ENCODE data around the gene CLHC1. TPM values are rescaled to one million over a fixed set of nuclear protein-coding genes. Genes with fewer than 3 reads are reported as not detected.
"Not testable (repeated sequence)": the region's sequence is repeated elsewhere in the genome, so short reads cannot be mapped to it uniquely, and the experiment has no call there.

CLHC1 gene
- total RNA-seq, 1 donor from 2014 or later, result 19.8 TPM

DNA sequence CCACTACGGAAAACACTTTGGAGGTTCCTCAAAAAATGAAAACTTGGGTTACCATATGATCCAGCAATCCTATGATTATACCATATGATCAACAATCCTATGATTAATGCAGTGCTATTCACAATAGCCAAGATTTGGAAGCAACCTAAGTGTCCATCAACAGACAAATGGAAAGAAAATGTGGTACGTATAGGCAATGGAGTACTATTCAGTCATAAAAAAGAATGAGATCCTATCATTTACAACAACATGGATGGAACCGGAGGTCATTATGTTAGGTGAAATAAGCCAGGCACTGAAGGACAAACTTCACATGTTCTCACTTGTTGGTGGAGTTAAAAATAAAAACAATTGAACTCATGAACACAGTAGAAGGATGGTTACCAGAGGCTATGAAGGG is 27.6 kb downstream of the CLHC1 start:
- Mint-ChIP-seq H3K36me3 (ENCODE audit: unreplicated experiment) (peaks cover 47% of the 10 kb centered on the region), H3K27ac (ENCODE audit: unreplicated experiment) (no peak overlapping the region), H3K4me3 (ENCODE audit: unreplicated experiment) (no peak overlapping the region), H3K27me3 (ENCODE audit: unreplicated experiment) (peaks cover 2% of the 10 kb centered on the region), H3K9me3 (ENCODE audit: unreplicated experiment) (peaks cover 10% of the 10 kb centered on the region), H3K4me1 (ENCODE audit: low read depth, unreplicated experiment) (no peaks in the 10 kb centered on the region)
- TF ChIP-seq, protein P1, sequence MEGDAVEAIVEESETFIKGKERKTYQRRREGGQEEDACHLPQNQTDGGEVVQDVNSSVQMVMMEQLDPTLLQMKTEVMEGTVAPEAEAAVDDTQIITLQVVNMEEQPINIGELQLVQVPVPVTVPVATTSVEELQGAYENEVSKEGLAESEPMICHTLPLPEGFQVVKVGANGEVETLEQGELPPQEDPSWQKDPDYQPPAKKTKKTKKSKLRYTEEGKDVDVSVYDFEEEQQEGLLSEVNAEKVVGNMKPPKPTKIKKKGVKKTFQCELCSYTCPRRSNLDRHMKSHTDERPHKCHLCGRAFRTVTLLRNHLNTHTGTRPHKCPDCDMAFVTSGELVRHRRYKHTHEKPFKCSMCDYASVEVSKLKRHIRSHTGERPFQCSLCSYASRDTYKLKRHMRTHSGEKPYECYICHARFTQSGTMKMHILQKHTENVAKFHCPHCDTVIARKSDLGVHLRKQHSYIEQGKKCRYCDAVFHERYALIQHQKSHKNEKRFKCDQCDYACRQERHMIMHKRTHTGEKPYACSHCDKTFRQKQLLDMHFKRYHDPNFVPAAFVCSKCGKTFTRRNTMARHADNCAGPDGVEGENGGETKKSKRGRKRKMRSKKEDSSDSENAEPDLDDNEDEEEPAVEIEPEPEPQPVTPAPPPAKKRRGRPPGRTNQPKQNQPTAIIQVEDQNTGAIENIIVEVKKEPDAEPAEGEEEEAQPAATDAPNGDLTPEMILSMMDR (IDR thresholded peaks at IDR 0.05; ENCODE audit: partially characterized antibody, unreplicated experiment), result no peak
- no peak for DNase-seq

DNA sequence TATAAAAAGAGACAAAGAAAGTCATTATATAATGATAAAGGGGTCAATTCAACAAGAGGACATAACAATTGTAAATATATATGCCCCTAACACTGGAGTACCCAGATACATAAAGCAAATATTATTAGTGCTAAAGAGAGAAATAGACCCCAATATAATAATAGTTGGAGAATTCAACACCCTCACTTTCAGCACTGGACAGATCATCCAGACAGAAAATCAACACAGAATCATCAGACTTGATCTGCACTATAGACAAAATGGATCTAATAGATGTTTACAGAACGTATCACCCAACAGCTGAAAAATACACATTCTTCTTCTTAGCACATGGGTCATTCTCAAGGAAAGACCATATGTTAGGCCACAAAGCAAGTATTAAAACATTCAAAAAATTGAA is 31.7 kb downstream of the CLHC1 start:
- TF ChIP-seq, protein P1 (IDR thresholded peaks at IDR 0.05; ENCODE audit: partially characterized antibody, unreplicated experiment), result no peak
- peaks cover 2% of the 10 kb centered on the region for H3K27me3 Mint-ChIP-seq (ENCODE audit: unreplicated experiment)
- H3K4me1 Mint-ChIP-seq (ENCODE audit: low read depth, unreplicated experiment), result no peaks in the 10 kb centered on the region
- peaks cover 10% of the 10 kb centered on the region for H3K9me3 Mint-ChIP-seq (ENCODE audit: unreplicated experiment)
- no peak overlapping the region for H3K4me3 Mint-ChIP-seq (ENCODE audit: unreplicated experiment)
- no peak for DNase-seq
- H3K36me3 Mint-ChIP-seq (ENCODE audit: unreplicated experiment), result peaks cover 67% of the 10 kb centered on the region
- no peak overlapping the region for H3K27ac Mint-ChIP-seq (ENCODE audit: unreplicated experiment)

DNA sequence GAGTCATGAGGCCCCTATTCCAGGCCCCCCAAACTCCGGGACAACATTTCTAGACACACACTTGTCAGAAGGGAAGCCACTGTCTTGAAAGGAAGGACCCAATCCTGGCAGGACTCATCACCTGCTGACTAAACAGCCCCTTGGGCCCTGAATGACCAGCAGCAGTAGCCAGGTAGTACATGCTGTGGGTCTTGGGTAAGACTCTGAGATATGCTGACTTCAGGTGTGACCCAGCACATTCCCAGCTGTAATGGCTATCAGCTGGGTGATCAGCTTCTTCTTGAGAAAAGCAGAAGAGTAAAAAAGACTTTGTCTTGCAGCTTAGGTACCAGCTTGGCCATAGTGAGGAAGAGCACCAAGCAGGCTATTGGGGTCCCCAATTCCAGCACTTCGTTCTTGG is 35.6 kb downstream of the CLHC1 start:
- Mint-ChIP-seq H3K4me3 (ENCODE audit: unreplicated experiment) (no peak overlapping the region), H3K27me3 (ENCODE audit: unreplicated experiment) (peaks cover 2% of the 10 kb centered on the region), H3K4me1 (ENCODE audit: low read depth, unreplicated experiment) (no peaks in the 10 kb centered on the region), H3K27ac (ENCODE audit: unreplicated experiment) (no peak overlapping the region), H3K9me3 (ENCODE audit: unreplicated experiment) (peaks cover 12% of the 10 kb centered on the region), H3K36me3 (ENCODE audit: unreplicated experiment) (peaks cover 41% of the 10 kb centered on the region)
- no peak for DNase-seq
- TF ChIP-seq, protein P1 (IDR thresholded peaks at IDR 0.05; ENCODE audit: partially characterized antibody, unreplicated experiment), result no peak

DNA sequence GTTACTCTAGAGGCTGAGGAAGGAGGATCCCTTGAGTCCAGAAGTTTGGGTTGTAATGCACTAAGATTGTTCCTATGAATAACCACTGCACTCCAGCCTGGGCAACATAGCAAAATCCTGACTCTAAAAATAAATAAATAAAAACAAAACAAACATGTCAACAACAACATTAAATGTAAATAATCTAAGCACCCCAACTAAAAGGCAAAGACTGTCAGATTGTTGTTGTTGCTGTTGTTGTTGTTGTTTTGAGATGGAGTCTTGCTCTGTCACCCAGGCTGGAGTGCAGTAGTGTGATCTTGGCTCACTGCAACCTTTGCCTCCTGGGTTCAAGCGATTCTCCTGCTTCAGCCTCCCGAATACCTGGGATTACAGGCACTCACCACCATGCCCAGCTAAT is 40.2 kb downstream of the CLHC1 start:
- peaks cover 21% of the 10 kb centered on the region for H3K36me3 Mint-ChIP-seq (ENCODE audit: unreplicated experiment)
- H3K27me3 Mint-ChIP-seq (ENCODE audit: unreplicated experiment); H3K4me1 Mint-ChIP-seq (ENCODE audit: low read depth, unreplicated experiment); H3K4me3 Mint-ChIP-seq (ENCODE audit: unreplicated experiment); DNase-seq; H3K9me3 Mint-ChIP-seq (ENCODE audit: unreplicated experiment); H3K27ac Mint-ChIP-seq (ENCODE audit: unreplicated experiment): not testable (repeated sequence)

DNA sequence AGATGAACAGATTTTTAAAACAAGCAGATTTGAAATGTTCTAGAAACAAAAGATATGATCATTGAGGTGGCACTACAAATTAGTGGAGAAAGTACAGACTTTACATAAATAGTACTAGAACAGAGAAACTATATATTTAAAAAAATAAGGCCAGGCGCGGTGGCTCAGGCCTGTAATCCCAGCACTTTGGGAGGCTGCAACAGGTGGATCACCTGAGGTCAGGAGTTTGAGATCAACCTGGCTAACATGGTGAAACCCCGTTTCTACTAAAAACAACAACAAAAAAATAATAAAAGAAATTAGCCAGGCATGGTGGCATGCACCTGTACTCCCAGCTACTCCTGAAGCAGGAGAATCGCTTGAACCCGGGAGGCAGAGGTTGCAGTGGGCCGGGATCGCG is 45.3 kb downstream of the CLHC1 start:
- not testable (repeated sequence) for H3K27ac Mint-ChIP-seq (ENCODE audit: unreplicated experiment); H3K4me3 Mint-ChIP-seq (ENCODE audit: unreplicated experiment); H3K4me1 Mint-ChIP-seq (ENCODE audit: low read depth, unreplicated experiment); H3K27me3 Mint-ChIP-seq (ENCODE audit: unreplicated experiment); DNase-seq; H3K9me3 Mint-ChIP-seq (ENCODE audit: unreplicated experiment)
- H3K36me3 Mint-ChIP-seq (ENCODE audit: unreplicated experiment), result peaks cover 16% of the 10 kb centered on the region

DNA sequence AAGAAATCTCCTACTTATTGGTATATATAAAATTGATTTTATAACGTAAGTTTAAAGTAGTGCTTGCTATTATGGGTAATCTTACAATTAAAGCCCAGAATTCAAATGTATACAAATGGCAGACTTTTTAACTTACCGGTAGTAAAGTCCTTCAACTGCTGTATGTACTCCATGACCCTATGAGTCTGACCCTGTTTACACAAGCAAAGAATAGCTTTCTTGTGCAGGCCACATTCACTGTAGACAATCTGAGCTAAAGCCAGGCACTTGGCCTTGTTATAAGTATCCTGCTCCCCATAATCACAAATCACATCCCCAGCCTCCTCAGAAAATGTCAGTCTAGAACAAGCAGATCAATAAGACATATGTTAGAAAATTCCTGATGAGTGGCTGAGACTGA is 51.7 kb downstream of the CLHC1 start:
- Mint-ChIP-seq H3K4me3 (ENCODE audit: unreplicated experiment) (no peak overlapping the region), H3K27me3 (ENCODE audit: unreplicated experiment) (no peaks in the 10 kb centered on the region), H3K9me3 (ENCODE audit: unreplicated experiment) (peaks cover 1% of the 10 kb centered on the region), H3K27ac (ENCODE audit: unreplicated experiment) (no peak overlapping the region), H3K36me3 (ENCODE audit: unreplicated experiment) (no peaks in the 10 kb centered on the region), H3K4me1 (ENCODE audit: low read depth, unreplicated experiment) (peaks cover 7% of the 10 kb centered on the region)
- DNase-seq, result no peak
- TF ChIP-seq, protein P1 (IDR thresholded peaks at IDR 0.05; ENCODE audit: partially characterized antibody, unreplicated experiment), result no peak
